Neuron (in vitro differentiated cells): ENCODE results near the gene HIP1R.
"Not testable (repeated sequence)": the region's sequence is repeated elsewhere in the genome, so short reads cannot be mapped to it uniquely, and the experiment has no call there.

Source experiments
- H2AFZ ChIP-seq: one replicate; pipeline ENCODE4 v1.6.1; 2013; ENCODE audit warnings: low read depth, mild to moderate bottlenecking, inconsistent platforms, low read length, moderate library complexity
- H3K27me3 ChIP-seq: one replicate; pipeline ENCODE4 v1.6.1; 2013; ENCODE audit warnings: low read length; ENCODE audit not compliant: insufficient read depth
- H3K36me3 ChIP-seq: one replicate; pipeline ENCODE4 v1.6.1; 2013; ENCODE audit warnings: low read length; ENCODE audit not compliant: insufficient read depth
- H3K4me1 ChIP-seq: one replicate; pipeline ENCODE4 v1.6.1; 2013; ENCODE audit warnings: low read length; ENCODE audit not compliant: insufficient read depth
- H3K4me3 ChIP-seq: 2 replicates; pipeline ENCODE4 v1.5.1; 2013; ENCODE audit warnings: mild to moderate bottlenecking, low read length, moderate library complexity
- H3K9me3 ChIP-seq: one replicate; pipeline ENCODE4 v1.6.1; 2013; ENCODE audit warnings: low read length

HIP1R gene

GRCh38 chr12:122896662-122897061 is 61.4 kb downstream of the HIP1R start:
- H3K4me1 ChIP-seq, result peaks cover 41% of the 10 kb centered on the region
- H3K27me3 ChIP-seq, result no peaks in the 10 kb centered on the region

GRCh38 chr12:122899887-122900286 is 64.6 kb downstream of the HIP1R start:
- Histone ChIP-seq H3K9me3 (no peaks in the 10 kb centered on the region), H3K36me3 (no peaks in the 10 kb centered on the region), H3K27me3 (no peaks in the 10 kb centered on the region), H3K4me1 (peaks cover 16% of the 10 kb centered on the region), H3K4me3 (no peak overlapping the region), H2AFZ (no peak overlapping the region)

More at GRCh38 chr12:122896662-122897061, 61.4 kb downstream of the HIP1R start:
- H3K9me3 ChIP-seq, result no peaks in the 10 kb centered on the region
- H2AFZ ChIP-seq, result no peak overlapping the region
- no peaks in the 10 kb centered on the region for H3K36me3 ChIP-seq
- H3K4me3 ChIP-seq, result no peak overlapping the region

- Histone ChIP-seq H3K4me3 (no peak overlapping the region), H3K4me1 (peaks cover 12% of the 10 kb centered on the region), H2AFZ (no peak overlapping the region), H3K9me3 (no peaks in the 10 kb centered on the region), H3K36me3 (no peaks in the 10 kb centered on the region), H3K27me3 (no peaks in the 10 kb centered on the region)
These were observed 67.8 kb downstream of the HIP1R start for GRCh38 chr12:122902854-122903692.

GRCh38 chr12:122903693-122904034 is 68.4 kb downstream of the HIP1R start:
- H3K4me3 ChIP-seq, result no peak overlapping the region
- H2AFZ ChIP-seq, result no peak overlapping the region
- no peaks in the 10 kb centered on the region for H3K9me3 ChIP-seq
- H3K27me3 ChIP-seq, result no peaks in the 10 kb centered on the region
- peaks cover 6% of the 10 kb centered on the region for H3K4me1 ChIP-seq
- H3K36me3 ChIP-seq, result no peaks in the 10 kb centered on the region

- H2AFZ ChIP-seq, H3K4me3 ChIP-seq, H3K27me3 ChIP-seq, H3K36me3 ChIP-seq, H3K9me3 ChIP-seq, H3K4me1 ChIP-seq: not testable (repeated sequence)
These were observed 70.0 kb downstream of the HIP1R start for GRCh38 chr12:122905258-122905657.

- no peaks in the 10 kb centered on the region for H3K27me3 ChIP-seq
- H3K36me3 ChIP-seq, result no peaks in the 10 kb centered on the region
- H3K9me3 ChIP-seq, result peaks cover 2% of the 10 kb centered on the region
- H2AFZ ChIP-seq, result no peak overlapping the region
- H3K4me3 ChIP-seq, result no peak overlapping the region
- peaks cover 11% of the 10 kb centered on the region for H3K4me1 ChIP-seq
These were observed 73.7 kb downstream of the HIP1R start for GRCh38 chr12:122908915-122909314.

GRCh38 chr12:122909442-122910288 is 74.4 kb downstream of the HIP1R start:
- peaks cover 2% of the 10 kb centered on the region for H3K9me3 ChIP-seq
- H2AFZ ChIP-seq, result no peak overlapping the region
- H3K4me1 ChIP-seq, result peaks cover 11% of the 10 kb centered on the region
- no peak overlapping the region for H3K4me3 ChIP-seq
- no peaks in the 10 kb centered on the region for H3K27me3 ChIP-seq
- H3K36me3 ChIP-seq, result no peaks in the 10 kb centered on the region
